Activated naive CD8-positive, alpha-beta T cell treated with anti-CD3 and anti-CD28 coated beads, Interleukin-2, amount 10 ng/mL, durations not matched to agents 7 days and 5 days (primary cell): ENCODE results near the gene ITGA11. TPM values are rescaled to one million over a fixed set of nuclear protein-coding genes. Genes with fewer than 3 reads are reported as not detected.
A peak's percentile ranks its signal among the peaks of the same experiment; 100 is the strongest.

ENCODE experiments used
- ATAC-seq: fragments of 150-1000 bp; cut with Tn5 transposase; one replicate; pipeline ENCODE4 v1.10.0; 2021; ENCODE audit warnings: low read depth, moderate library complexity
- POLR2A ChIA-PET: fragments of 350-600 bp; sonication (Branson Sonifier 250); formaldehyde crosslinking; loops from one replicate; lab custom pipeline; 2021; ENCODE audit warnings: antibody characterized with exemption; lab: Charles Lee
- DNase-seq: peaks from one replicate; pipeline ENCODE4 v3.0.0; 2021
- H3K27ac Mint-ChIP-seq: one replicate; pipeline ENCODE4 v1.8.0; 2022; ENCODE audit warnings: mild to moderate bottlenecking, mixed read lengths
- H3K27me3 Mint-ChIP-seq: one replicate; pipeline ENCODE4 v1.8.0; 2022; ENCODE audit warnings: mild to moderate bottlenecking, moderate library complexity, mixed read lengths
- H3K36me3 Mint-ChIP-seq: one replicate; pipeline ENCODE4 v1.8.0; 2021; ENCODE audit warnings: mild to moderate bottlenecking, mixed read lengths
- H3K4me1 Mint-ChIP-seq: one replicate; pipeline ENCODE4 v1.8.0; 2021; ENCODE audit warnings: mixed read lengths
- H3K4me3 Mint-ChIP-seq: one replicate; pipeline ENCODE4 v1.8.0; 2022; ENCODE audit warnings: mild to moderate bottlenecking, moderate library complexity, mixed read lengths
- H3K9me3 Mint-ChIP-seq: one replicate; pipeline ENCODE4 v1.8.0; 2021; ENCODE audit warnings: mixed read lengths
- total RNA-seq, 2 experiments: library from RNA; stranded (reverse); gene quantifications; one replicate each; pipeline ENCODE4 v1.2.3, GENCODE V29; 2021

ITGA11 gene
- total RNA-seq, 2 experiments from 2014 or later = 0.57 to 0.61 TPM

DNA sequence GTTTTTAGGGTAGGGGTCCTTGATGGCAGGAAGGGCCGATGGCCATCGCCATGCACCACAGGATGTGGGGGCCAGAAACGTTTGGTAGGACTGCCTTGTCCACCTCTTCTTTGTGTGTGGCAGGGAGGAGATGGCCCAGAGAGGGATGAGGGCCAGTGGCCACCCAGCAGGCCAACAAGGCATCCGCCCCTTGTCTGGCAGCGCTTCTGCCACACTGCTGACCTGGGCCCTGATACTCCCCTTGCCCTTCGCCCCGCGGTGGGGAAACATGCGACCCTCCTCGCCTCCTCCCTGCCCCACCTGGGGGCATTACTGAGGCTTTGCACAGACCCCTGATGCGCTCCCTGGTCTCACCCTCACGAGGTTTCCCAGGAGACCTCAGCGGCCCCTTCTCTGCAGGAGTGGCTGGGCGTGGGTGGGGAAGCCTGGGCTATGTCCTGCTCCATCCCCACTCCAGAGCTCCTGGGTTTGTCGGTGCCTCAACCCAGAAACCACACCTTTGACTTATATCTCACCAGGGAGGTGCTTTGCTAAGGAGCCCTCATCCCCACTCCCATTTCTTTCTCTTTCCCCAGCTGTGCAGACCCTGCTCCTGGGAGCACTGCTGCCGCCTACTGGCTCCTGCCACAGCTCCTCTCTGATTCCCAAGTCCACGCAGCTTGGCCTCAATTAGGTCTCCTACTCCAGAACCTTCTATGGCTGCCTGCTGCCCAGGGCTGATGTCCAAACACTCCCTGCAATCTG is 115.7 kb downstream of the ITGA11 start:
- POLR2A ChIA-PET = interaction anchor here (0.8 kb wide), 1 partner anchor 10 kb away, joined by 3 read pairs; no protein-coding TSS in a partner anchor

DNA sequence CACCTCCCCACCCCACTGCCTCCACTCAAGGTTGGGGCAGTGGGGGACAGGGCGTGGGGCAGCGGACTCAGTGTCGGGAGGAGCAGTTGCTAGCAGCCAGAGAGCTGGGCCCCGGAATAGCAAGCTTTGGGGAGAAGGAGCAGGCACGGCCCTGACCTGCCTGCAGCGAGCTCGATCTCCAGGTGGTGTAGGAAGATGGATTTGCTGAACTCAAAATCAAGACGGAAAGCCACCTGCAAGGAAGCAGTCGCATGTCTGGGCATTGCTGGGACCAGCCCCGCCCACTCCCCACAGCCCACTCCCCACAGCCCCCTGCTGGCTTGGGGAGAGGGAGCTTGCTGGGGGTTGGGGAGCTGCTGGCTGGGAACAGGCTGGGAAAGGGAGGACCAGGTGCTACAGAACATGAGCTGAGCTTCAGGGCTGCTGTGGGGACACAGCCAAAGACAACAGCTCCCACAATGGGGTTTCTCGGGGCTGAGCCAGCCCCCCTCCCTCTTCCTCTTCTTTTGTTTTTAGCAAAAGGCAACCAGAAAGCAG is 116.4 kb downstream of the ITGA11 start:
- Mint-ChIP-seq H3K4me3 (no peak overlapping the region), H3K27ac (no peak overlapping the region), H3K9me3 (no peaks in the 10 kb centered on the region), H3K27me3 (no peaks in the 10 kb centered on the region), H3K4me1 (no peaks in the 10 kb centered on the region), H3K36me3 (no peaks in the 10 kb centered on the region)
- DNase-seq (peak; percentile 17), ATAC-seq (no peak)
- POLR2A ChIA-PET = interaction anchor here (0.6 to 0.7 kb wide), 2 partner anchors 10 to 37 kb away, joined by 3 to 4 read pairs; no protein-coding TSS in a partner anchor

More for the DNA sequence above, 115.7 kb downstream of the ITGA11 start:
- ATAC-seq (no peak), DNase-seq (peak; percentile 19)
- Mint-ChIP-seq H3K27ac (no peak overlapping the region), H3K4me3 (no peak overlapping the region), H3K9me3 (no peaks in the 10 kb centered on the region), H3K4me1 (no peaks in the 10 kb centered on the region), H3K36me3 (no peaks in the 10 kb centered on the region), H3K27me3 (no peaks in the 10 kb centered on the region)

DNA sequence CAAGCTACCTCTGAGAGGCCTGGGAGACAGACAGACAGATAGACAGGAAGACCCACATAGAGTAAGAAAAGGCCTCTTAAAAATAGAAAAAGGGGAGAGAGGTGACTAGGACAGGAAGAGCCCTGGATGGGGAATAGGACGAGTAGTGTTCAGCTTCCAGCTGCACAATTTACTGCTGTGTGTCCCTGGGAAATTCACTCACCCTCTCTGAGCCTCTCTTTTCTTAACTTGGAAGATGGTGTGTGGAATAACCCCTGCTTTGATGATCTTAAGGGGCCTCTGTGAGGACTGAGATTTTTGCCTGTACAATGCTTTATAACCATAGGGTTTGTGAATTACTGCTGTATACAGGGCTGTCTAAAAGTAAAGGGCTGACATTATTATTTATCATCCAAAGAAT is 116.9 kb downstream of the ITGA11 start:
- Mint-ChIP-seq H3K4me1 (no peaks in the 10 kb centered on the region), H3K9me3 (no peaks in the 10 kb centered on the region), H3K4me3 (no peak overlapping the region), H3K27me3 (peaks cover 2% of the 10 kb centered on the region), H3K27ac (no peak overlapping the region), H3K36me3 (no peaks in the 10 kb centered on the region)
- ATAC-seq = no peak
- DNase-seq = no peak
- POLR2A ChIA-PET = interaction anchor here (0.6 to 0.7 kb wide), 2 partner anchors 9 to 37 kb away, joined by 3 to 4 read pairs; no protein-coding TSS in a partner anchor

DNA sequence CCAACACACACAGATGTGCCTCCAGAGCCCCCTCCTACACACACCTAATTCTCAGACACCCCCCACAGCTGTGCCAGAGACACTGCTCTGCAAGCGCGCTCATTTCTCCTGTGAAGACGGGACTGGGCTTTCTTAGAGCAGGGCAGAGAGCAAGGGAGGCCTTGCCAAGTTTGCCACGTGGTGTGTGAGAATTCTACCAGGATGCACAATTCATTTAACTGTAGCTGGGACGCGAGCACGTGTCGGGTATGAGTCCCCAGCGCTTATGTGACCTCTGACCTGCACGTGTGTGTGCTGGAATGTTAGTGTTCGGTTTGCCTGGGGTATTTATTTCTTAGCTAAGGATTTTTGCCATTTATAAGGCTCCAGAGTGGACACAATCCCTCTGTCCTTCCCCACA is 117.4 kb downstream of the ITGA11 start:
- no peak for ATAC-seq
- Mint-ChIP-seq H3K27ac (no peak overlapping the region), H3K4me1 (no peaks in the 10 kb centered on the region), H3K9me3 (no peaks in the 10 kb centered on the region), H3K4me3 (no peak overlapping the region), H3K36me3 (no peaks in the 10 kb centered on the region), H3K27me3 (peaks cover 2% of the 10 kb centered on the region)
- POLR2A ChIA-PET = interaction anchor here (0.7 kb wide), 1 partner anchor 9 kb away, joined by 4 read pairs; no protein-coding TSS in a partner anchor
- DNase-seq = peak; percentile 7

GRCh38 chr15:68313501-68314410 is 118.2 kb downstream of the ITGA11 start:
- no peak for ATAC-seq
- Mint-ChIP-seq H3K36me3 (no peaks in the 10 kb centered on the region), H3K27ac (no peak overlapping the region), H3K27me3 (peaks cover 2% of the 10 kb centered on the region), H3K9me3 (no peaks in the 10 kb centered on the region), H3K4me3 (no peak overlapping the region), H3K4me1 (no peaks in the 10 kb centered on the region)
- POLR2A ChIA-PET = no interaction called here
- DNase-seq = peak; percentile 19

GRCh38 chr15:68312701-68313204 is 119.2 kb downstream of the ITGA11 start:
- Mint-ChIP-seq H3K9me3 (no peaks in the 10 kb centered on the region), H3K27me3 (peaks cover 7% of the 10 kb centered on the region), H3K4me3 (no peak overlapping the region), H3K4me1 (no peaks in the 10 kb centered on the region), H3K27ac (no peak overlapping the region), H3K36me3 (no peaks in the 10 kb centered on the region)
- POLR2A ChIA-PET = no interaction called here
- ATAC-seq = no peak
- peak; percentile 18 for DNase-seq

DNA sequence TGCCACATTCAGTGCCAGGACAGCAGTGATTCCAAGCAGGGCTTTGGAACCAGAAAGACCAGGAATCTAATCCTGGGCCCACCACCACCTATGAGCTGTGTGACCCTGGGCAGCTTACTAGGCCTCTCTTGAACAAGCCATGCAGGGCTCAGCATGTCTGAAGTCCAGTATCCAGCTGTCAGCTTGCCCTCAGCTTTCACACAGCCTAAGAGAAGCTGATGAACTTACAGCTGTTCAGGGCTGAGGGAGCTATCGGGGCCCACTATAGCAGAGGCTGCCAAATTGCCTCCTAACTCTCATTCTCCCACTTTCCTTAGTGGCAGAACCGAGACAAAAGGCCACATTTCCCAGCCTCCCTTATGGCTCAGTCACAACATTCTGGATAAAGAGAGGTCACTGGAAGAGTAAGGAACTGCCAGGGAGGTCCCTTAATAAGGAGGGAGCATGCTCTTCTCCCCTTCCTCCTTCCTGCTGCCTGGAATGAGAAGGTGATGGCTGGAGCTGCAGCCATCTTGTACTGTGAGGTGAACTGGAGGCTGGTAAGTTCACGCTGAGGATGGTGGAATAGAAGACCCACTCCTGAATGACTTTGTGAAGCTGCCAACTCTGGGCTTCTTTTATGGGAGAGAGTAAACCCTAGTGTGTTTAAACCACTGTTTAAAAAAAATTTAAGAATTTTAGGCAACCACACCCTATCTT is 120.0 kb downstream of the ITGA11 start:
- Mint-ChIP-seq H3K4me1 (no peaks in the 10 kb centered on the region), H3K27ac (no peak overlapping the region), H3K4me3 (no peak overlapping the region), H3K9me3 (no peaks in the 10 kb centered on the region), H3K36me3 (no peaks in the 10 kb centered on the region), H3K27me3 (peaks cover 7% of the 10 kb centered on the region)
- POLR2A ChIA-PET = no interaction called here
- DNase-seq = peak; percentile 8
- ATAC-seq = no peak

- DNase-seq = peak; percentile 14
These were observed 120.5 kb downstream of the ITGA11 start for GRCh38 chr15:68311464-68311835.

GRCh38 chr15:68310804-68311463 is 121.0 kb downstream of the ITGA11 start:
- H3K36me3 Mint-ChIP-seq = no peaks in the 10 kb centered on the region

More at GRCh38 chr15:68311464-68311835, 120.5 kb downstream of the ITGA11 start:
- H3K4me1 Mint-ChIP-seq = peaks cover 4% of the 10 kb centered on the region
- no peak overlapping the region for H3K4me3 Mint-ChIP-seq
- peaks cover 7% of the 10 kb centered on the region for H3K27me3 Mint-ChIP-seq
- H3K27ac Mint-ChIP-seq = no peak overlapping the region
- POLR2A ChIA-PET = no interaction called here
- no peaks in the 10 kb centered on the region for H3K36me3 Mint-ChIP-seq
- H3K9me3 Mint-ChIP-seq = no peaks in the 10 kb centered on the region
- no peak for ATAC-seq

GRCh38 chr15:68310178-68310803 is 121.7 kb downstream of the ITGA11 start:
- Mint-ChIP-seq H3K4me3 (no peak overlapping the region), H3K4me1 (peaks cover 8% of the 10 kb centered on the region), H3K27ac (no peak overlapping the region), H3K9me3 (no peaks in the 10 kb centered on the region), H3K27me3 (peaks cover 7% of the 10 kb centered on the region), H3K36me3 (no peaks in the 10 kb centered on the region)
- no peak for ATAC-seq
- DNase-seq = peak; percentile 5
- POLR2A ChIA-PET = no interaction called here

More at GRCh38 chr15:68310804-68311463, 121.0 kb downstream of the ITGA11 start:
- Mint-ChIP-seq H3K27ac (no peak overlapping the region), H3K4me1 (peaks cover 8% of the 10 kb centered on the region), H3K4me3 (no peak overlapping the region), H3K27me3 (peaks cover 7% of the 10 kb centered on the region), H3K9me3 (no peaks in the 10 kb centered on the region)
- POLR2A ChIA-PET = no interaction called here
- DNase-seq (peak; percentile 18), ATAC-seq (no peak)

DNA sequence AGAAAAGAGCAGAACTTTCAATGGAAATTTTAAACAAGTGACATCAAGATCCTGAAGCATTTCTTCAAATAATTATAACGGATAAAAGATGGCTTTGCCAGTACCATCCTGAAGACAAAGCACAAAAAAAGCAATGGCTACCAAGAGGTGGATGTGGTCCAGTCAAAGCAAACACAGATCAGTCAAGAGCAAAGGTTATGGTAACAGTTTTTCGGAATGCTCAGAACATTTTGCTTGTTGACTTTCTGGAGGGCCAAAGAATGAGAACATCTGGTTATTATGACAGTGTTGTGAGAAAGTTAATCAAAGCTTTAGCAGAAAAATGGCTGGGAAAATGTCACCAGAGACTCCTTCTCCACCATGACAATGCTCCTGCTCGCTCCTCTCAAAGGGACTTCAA is 122.9 kb downstream of the ITGA11 start:
- peaks cover 9% of the 10 kb centered on the region for H3K4me1 Mint-ChIP-seq
- H3K27ac Mint-ChIP-seq = no peak overlapping the region
- ATAC-seq (no peak), DNase-seq (no peak)
- peaks cover 7% of the 10 kb centered on the region for H3K27me3 Mint-ChIP-seq
- H3K4me3 Mint-ChIP-seq = no peak overlapping the region
- no peaks in the 10 kb centered on the region for H3K9me3 Mint-ChIP-seq
- H3K36me3 Mint-ChIP-seq = no peaks in the 10 kb centered on the region
- POLR2A ChIA-PET = no interaction called here
